Activated T-helper 2 cell treated with anti-CD3 and anti-CD28 coated beads, Interferon-gamma antibody, Interleukin-2, Interleukin-4, amounts not matched to agents 10 μg/mL and 5 μg/mL and 100 μg/mL, durations not matched to agents 14 hours and 24 hours and 36 hours (primary cell): ENCODE results near the gene ELMO3. TPM values are rescaled to one million over a fixed set of nuclear protein-coding genes. Genes with fewer than 3 reads are reported as not detected.

Source experiments
- DNase-seq: peaks from one replicate; pipeline ENCODE4 v3.0.0; 2021; ENCODE audit warnings: low spot score
- H3K27ac Mint-ChIP-seq: one replicate; pipeline ENCODE4 v1.8.0; 2021; ENCODE audit warnings: mixed read lengths
- H3K27me3 Mint-ChIP-seq: one replicate; pipeline ENCODE4 v1.8.0; 2021; ENCODE audit warnings: low read depth, mixed read lengths
- H3K36me3 Mint-ChIP-seq: one replicate; pipeline ENCODE4 v1.8.0; 2021; ENCODE audit warnings: low read depth, mixed read lengths
- H3K4me1 Mint-ChIP-seq: one replicate; pipeline ENCODE4 v1.8.0; 2021; ENCODE audit warnings: low read depth, mixed read lengths
- H3K4me3 Mint-ChIP-seq: one replicate; pipeline ENCODE4 v1.8.0; 2021; ENCODE audit warnings: low read depth, mild to moderate bottlenecking, moderate library complexity, mixed read lengths
- H3K9me3 Mint-ChIP-seq: one replicate; pipeline ENCODE4 v1.8.0; 2021; ENCODE audit warnings: mixed read lengths
- intact Hi-C: fragments of 100-400 bp; cut with micrococcal nuclease; formaldehyde crosslinking; loops from one replicate; pipeline ENCODE4 v1.15.1; 2023
- total RNA-seq: library from RNA; stranded (reverse); gene quantifications from 2 replicates; pipeline ENCODE4 v1.2.3, GENCODE V29; 2022

ELMO3 gene
- total RNA-seq, 1 donor from 2014 or later, result 6.8 TPM

GRCh38 chr16:67167588-67167987 lies 31.3 kb upstream of the ELMO3 start:
- peaks cover 36% of the 10 kb centered on the region for H3K4me1 Mint-ChIP-seq
- no peak overlapping the region for H3K27ac Mint-ChIP-seq
- intact Hi-C loops, result no loop called here
- DNase-seq, result no peak
- no peaks in the 10 kb centered on the region for H3K9me3 Mint-ChIP-seq
- H3K36me3 Mint-ChIP-seq, result peaks cover 32% of the 10 kb centered on the region
- peaks cover 23% of the 10 kb centered on the region for H3K27me3 Mint-ChIP-seq
- H3K4me3 Mint-ChIP-seq, result no peak overlapping the region

GRCh38 chr16:67169011-67169451 lies 29.9 kb upstream of the ELMO3 start:
- H3K9me3 Mint-ChIP-seq, result no peaks in the 10 kb centered on the region
- H3K27me3 Mint-ChIP-seq, result peaks cover 25% of the 10 kb centered on the region
- no peak overlapping the region for H3K27ac Mint-ChIP-seq
- H3K4me3 Mint-ChIP-seq, result peak overlapping the region; percentile 26
- DNase-seq, result no peak
- intact Hi-C loops, result no loop called here
- H3K36me3 Mint-ChIP-seq, result peaks cover 30% of the 10 kb centered on the region
- peaks cover 45% of the 10 kb centered on the region for H3K4me1 Mint-ChIP-seq

GRCh38 chr16:67169642-67170167 lies 29.2 kb upstream of the ELMO3 start:
- no peaks in the 10 kb centered on the region for H3K9me3 Mint-ChIP-seq
- no peak for DNase-seq
- H3K27ac Mint-ChIP-seq, result peak overlapping the region; percentile 88
- H3K4me3 Mint-ChIP-seq, result peak overlapping the region; percentile 84
- H3K27me3 Mint-ChIP-seq, result peaks cover 22% of the 10 kb centered on the region
- peaks cover 45% of the 10 kb centered on the region for H3K4me1 Mint-ChIP-seq
- H3K36me3 Mint-ChIP-seq, result peaks cover 30% of the 10 kb centered on the region
- intact Hi-C loops, result loop anchor here (1.0 to 5.0 kb wide), 3 partner anchors 10 to 192 kb away; partner anchors contain the start of genes FBXL8 and TRADD

- H3K27me3 Mint-ChIP-seq, result peaks cover 19% of the 10 kb centered on the region
- H3K27ac Mint-ChIP-seq, result peak within 1 kb of the TSS; percentile 88
- peaks cover 43% of the 10 kb centered on the region for H3K4me1 Mint-ChIP-seq
- no peaks in the 10 kb centered on the region for H3K9me3 Mint-ChIP-seq
- intact Hi-C loops, result loop anchor here (1.0 to 5.0 kb wide), 3 partner anchors 11 to 193 kb away; partner anchors contain the start of genes FBXL8 and TRADD
- DNase-seq, result peak; percentile 54
- peaks cover 28% of the 10 kb centered on the region for H3K36me3 Mint-ChIP-seq
- peak within 1 kb of the TSS; percentile 84 for H3K4me3 Mint-ChIP-seq
These were observed 28.6 kb upstream of the ELMO3 start, which contains the start of gene NOL3 for GRCh38 chr16:67170168-67170948. TSS of gene NOL3 (plus strand) at chr16:67170538.

GRCh38 chr16:67170949-67171649 lies 27.8 kb upstream of the ELMO3 start:
- H3K27me3 Mint-ChIP-seq, result peaks cover 18% of the 10 kb centered on the region
- peak overlapping the region; percentile 78 for H3K4me3 Mint-ChIP-seq
- H3K9me3 Mint-ChIP-seq, result no peaks in the 10 kb centered on the region
- peaks cover 42% of the 10 kb centered on the region for H3K4me1 Mint-ChIP-seq
- intact Hi-C loops, result loop anchor here (1.0 to 5.0 kb wide), 3 partner anchors 12 to 194 kb away; partner anchors contain the start of genes FBXL8 and TRADD
- H3K36me3 Mint-ChIP-seq, result peaks cover 34% of the 10 kb centered on the region
- H3K27ac Mint-ChIP-seq, result peak overlapping the region; percentile 37
- no peak for DNase-seq

GRCh38 chr16:67173323-67173722 lies 25.6 kb upstream of the ELMO3 start:
- H3K27ac Mint-ChIP-seq, result peak overlapping the region; percentile 56
- peaks cover 44% of the 10 kb centered on the region for H3K4me1 Mint-ChIP-seq
- intact Hi-C loops, result loop anchor here (5.0 kb wide), 1 partner anchor 196 kb away; no protein-coding TSS in a partner anchor

GRCh38 chr16:67173808-67174705 lies 24.9 kb upstream of the ELMO3 start:
- Mint-ChIP-seq H3K9me3 (no peaks in the 10 kb centered on the region), H3K27me3 (peaks cover 8% of the 10 kb centered on the region), H3K27ac (peak overlapping the region; percentile 56), H3K36me3 (peaks cover 43% of the 10 kb centered on the region), H3K4me1 (peaks cover 48% of the 10 kb centered on the region), H3K4me3 (peak overlapping the region; percentile 83)
- intact Hi-C loops, result loop anchor here (2.0 to 5.0 kb wide), 2 partner anchors 13 to 197 kb away; no protein-coding TSS in a partner anchor
- DNase-seq, result peak; percentile 74

More at GRCh38 chr16:67173323-67173722, 25.6 kb upstream of the ELMO3 start:
- no peak for DNase-seq
- H3K4me3 Mint-ChIP-seq, result peak overlapping the region; percentile 83
- H3K27me3 Mint-ChIP-seq, result peaks cover 10% of the 10 kb centered on the region
- H3K9me3 Mint-ChIP-seq, result no peaks in the 10 kb centered on the region
- H3K36me3 Mint-ChIP-seq, result peaks cover 39% of the 10 kb centered on the region

GRCh38 chr16:67174706-67175231 lies 24.2 kb upstream of the ELMO3 start:
- Mint-ChIP-seq H3K4me1 (peaks cover 47% of the 10 kb centered on the region), H3K4me3 (peak overlapping the region; percentile 83)

GRCh38 chr16:67176662-67177061 lies 22.3 kb upstream of the ELMO3 start:
- Mint-ChIP-seq H3K4me1 (peaks cover 32% of the 10 kb centered on the region), H3K4me3 (no peak overlapping the region), H3K27me3 (peaks cover 8% of the 10 kb centered on the region), H3K9me3 (no peaks in the 10 kb centered on the region), H3K36me3 (peaks cover 31% of the 10 kb centered on the region), H3K27ac (no peak overlapping the region)
- intact Hi-C loops, result no loop called here
- no peak for DNase-seq

More at GRCh38 chr16:67174706-67175231, 24.2 kb upstream of the ELMO3 start:
- intact Hi-C loops, result loop anchor here (2.0 to 5.0 kb wide), 2 partner anchors 14 to 197 kb away; no protein-coding TSS in a partner anchor
- H3K9me3 Mint-ChIP-seq, result no peaks in the 10 kb centered on the region
- H3K27ac Mint-ChIP-seq, result no peak overlapping the region
- no peak for DNase-seq
- H3K36me3 Mint-ChIP-seq, result peaks cover 42% of the 10 kb centered on the region
- H3K27me3 Mint-ChIP-seq, result peaks cover 8% of the 10 kb centered on the region

GRCh38 chr16:67177743-67178699 lies 20.9 kb upstream of the ELMO3 start:
- peaks cover 28% of the 10 kb centered on the region for H3K36me3 Mint-ChIP-seq
- intact Hi-C loops, result no loop called here
- peaks cover 28% of the 10 kb centered on the region for H3K4me1 Mint-ChIP-seq
- peak; percentile 51 for DNase-seq
- H3K4me3 Mint-ChIP-seq, result peak overlapping the region; percentile 56
- peak overlapping the region; percentile 23 for H3K27ac Mint-ChIP-seq
- H3K27me3 Mint-ChIP-seq, result peaks cover 7% of the 10 kb centered on the region
- no peaks in the 10 kb centered on the region for H3K9me3 Mint-ChIP-seq
